SU-DHL-6 (cell line): ENCODE data around the gene CIT.

Experiments used
- EZH2phosphoT487 ChIP-seq: fragments of 200-600 bp; sonication (generic), shearing (Covaris generic); conservative IDR thresholded peaks from 2 replicates; pipeline ENCODE4 v1.6.1; 2018; ENCODE audit warnings: mild to moderate bottlenecking, antibody characterized with exemption, low read length, moderate library complexity, mixed read lengths
- TF ChIP-seq, protein P1 (sequence below): fragments of 200-600 bp; sonication (generic); IDR thresholded peaks from one replicate; pipeline ENCODE4 v1.5.1; 2017; ENCODE audit warnings: antibody characterized with exemption, mild to moderate bottlenecking, low read length, moderate library complexity; ENCODE audit not compliant: insufficient read depth, poor library complexity, severe bottlenecking

DNA sequence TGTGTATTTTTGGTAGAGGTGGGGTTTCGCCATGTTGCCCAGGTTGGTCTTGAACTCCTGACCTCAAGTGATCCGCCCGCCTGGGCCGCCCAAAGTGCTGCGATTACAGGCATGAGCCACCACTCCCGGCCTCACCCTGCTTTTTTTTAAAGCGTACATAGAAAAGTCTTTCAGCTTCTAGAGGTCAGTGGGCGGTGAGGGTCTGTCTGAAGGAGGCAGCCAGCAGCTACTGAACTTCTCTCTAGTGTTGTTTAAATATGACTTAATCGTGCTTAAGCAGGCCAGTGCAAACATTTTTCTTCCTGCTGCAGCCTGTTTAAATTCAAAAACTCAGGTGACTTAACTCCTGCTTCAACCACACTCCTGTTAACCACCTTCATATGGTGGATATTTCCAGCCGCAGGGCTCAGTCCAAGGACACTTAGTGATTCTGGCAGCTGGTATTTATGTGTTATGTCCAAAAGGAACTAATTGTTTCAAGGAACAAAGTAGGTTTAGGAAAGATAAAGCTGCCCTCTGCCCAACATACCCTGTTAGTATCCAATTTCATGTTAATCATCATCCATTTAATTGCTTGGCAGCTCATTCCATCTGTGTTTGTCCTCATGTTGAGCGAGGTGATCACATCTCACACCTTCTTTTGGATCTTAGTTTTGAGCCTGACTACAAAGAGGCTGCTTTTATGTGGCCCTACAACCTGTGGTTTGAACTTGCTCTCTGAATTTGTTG lies 207.2 kb downstream of the CIT start:
- TF ChIP-seq, protein P1, sequence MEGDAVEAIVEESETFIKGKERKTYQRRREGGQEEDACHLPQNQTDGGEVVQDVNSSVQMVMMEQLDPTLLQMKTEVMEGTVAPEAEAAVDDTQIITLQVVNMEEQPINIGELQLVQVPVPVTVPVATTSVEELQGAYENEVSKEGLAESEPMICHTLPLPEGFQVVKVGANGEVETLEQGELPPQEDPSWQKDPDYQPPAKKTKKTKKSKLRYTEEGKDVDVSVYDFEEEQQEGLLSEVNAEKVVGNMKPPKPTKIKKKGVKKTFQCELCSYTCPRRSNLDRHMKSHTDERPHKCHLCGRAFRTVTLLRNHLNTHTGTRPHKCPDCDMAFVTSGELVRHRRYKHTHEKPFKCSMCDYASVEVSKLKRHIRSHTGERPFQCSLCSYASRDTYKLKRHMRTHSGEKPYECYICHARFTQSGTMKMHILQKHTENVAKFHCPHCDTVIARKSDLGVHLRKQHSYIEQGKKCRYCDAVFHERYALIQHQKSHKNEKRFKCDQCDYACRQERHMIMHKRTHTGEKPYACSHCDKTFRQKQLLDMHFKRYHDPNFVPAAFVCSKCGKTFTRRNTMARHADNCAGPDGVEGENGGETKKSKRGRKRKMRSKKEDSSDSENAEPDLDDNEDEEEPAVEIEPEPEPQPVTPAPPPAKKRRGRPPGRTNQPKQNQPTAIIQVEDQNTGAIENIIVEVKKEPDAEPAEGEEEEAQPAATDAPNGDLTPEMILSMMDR = no peak
- TF ChIP-seq EZH2phosphoT487 = no peak
